Measurements from ENCODE around the gene SUFU. TPM values are rescaled to one million over a fixed set of nuclear protein-coding genes. Genes with fewer than 3 reads are reported as not detected.

Gene SUFU
- total and polyA plus RNA-seq, 2 of the 13 experiments (the other 11 are each of a cell fraction or from before 2014, with no cell fraction given): 2.9 to 5.5 TPM

DNA sequence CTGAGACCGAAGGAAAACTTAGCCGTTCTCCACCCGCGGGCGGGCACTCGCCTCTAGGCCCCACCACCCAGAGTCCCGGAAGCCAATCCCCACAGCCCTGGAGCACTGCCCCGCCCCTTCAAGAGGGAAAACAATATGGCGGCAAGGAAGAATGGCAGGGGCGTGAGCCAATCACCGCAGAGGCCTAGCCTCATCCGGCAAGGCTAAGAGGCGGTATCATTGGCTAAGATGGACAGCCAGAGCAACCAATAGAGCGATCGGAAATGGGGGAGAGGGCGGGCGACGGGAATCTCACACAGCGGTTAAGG, 1.8 kb upstream of the SUFU start (continued):
- TF ChIP-seq TAF15 (IDR thresholded peaks at IDR 0.05; ENCODE audit: low read depth, low read length, poor library complexity, severe bottlenecking): no peak
- TF ChIP-seq, protein P1, sequence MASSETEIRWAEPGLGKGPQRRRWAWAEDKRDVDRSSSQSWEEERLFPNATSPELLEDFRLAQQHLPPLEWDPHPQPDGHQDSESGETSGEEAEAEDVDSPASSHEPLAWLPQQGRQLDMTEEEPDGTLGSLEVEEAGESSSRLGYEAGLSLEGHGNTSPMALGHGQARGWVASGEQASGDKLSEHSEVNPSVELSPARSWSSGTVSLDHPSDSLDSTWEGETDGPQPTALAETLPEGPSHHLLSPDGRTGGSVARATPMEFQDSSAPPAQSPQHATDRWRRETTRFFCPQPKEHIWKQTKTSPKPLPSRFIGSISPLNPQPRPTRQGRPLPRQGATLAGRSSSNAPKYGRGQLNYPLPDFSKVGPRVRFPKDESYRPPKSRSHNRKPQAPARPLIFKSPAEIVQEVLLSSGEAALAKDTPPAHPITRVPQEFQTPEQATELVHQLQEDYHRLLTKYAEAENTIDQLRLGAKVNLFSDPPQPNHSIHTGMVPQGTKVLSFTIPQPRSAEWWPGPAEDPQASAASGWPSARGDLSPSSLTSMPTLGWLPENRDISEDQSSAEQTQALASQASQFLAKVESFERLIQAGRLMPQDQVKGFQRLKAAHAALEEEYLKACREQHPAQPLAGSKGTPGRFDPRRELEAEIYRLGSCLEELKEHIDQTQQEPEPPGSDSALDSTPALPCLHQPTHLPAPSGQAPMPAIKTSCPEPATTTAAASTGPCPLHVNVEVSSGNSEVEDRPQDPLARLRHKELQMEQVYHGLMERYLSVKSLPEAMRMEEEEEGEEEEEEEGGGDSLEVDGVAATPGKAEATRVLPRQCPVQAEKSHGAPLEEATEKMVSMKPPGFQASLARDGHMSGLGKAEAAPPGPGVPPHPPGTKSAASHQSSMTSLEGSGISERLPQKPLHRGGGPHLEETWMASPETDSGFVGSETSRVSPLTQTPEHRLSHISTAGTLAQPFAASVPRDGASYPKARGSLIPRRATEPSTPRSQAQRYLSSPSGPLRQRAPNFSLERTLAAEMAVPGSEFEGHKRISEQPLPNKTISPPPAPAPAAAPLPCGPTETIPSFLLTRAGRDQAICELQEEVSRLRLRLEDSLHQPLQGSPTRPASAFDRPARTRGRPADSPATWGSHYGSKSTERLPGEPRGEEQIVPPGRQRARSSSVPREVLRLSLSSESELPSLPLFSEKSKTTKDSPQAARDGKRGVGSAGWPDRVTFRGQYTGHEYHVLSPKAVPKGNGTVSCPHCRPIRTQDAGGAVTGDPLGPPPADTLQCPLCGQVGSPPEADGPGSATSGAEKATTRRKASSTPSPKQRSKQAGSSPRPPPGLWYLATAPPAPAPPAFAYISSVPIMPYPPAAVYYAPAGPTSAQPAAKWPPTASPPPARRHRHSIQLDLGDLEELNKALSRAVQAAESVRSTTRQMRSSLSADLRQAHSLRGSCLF (CRISPR knock-in tag; IDR thresholded peaks at IDR 0.05; ENCODE audit: borderline replicate concordance): no peak
- no peak for TF ChIP-seq TEAD3 (CRISPR knock-in tag; optimal IDR thresholded peaks at IDR 0.05; ENCODE audit: borderline replicate concordance)
- TF ChIP-seq ZNF431 (CRISPR knock-in tag; IDR thresholded peaks at IDR 0.05; ENCODE audit: borderline replicate concordance, low read depth): no peak
- TF ChIP-seq TOPORS (CRISPR knock-in tag; IDR thresholded peaks at IDR 0.05): no peak
- TF ChIP-seq, protein P2, sequence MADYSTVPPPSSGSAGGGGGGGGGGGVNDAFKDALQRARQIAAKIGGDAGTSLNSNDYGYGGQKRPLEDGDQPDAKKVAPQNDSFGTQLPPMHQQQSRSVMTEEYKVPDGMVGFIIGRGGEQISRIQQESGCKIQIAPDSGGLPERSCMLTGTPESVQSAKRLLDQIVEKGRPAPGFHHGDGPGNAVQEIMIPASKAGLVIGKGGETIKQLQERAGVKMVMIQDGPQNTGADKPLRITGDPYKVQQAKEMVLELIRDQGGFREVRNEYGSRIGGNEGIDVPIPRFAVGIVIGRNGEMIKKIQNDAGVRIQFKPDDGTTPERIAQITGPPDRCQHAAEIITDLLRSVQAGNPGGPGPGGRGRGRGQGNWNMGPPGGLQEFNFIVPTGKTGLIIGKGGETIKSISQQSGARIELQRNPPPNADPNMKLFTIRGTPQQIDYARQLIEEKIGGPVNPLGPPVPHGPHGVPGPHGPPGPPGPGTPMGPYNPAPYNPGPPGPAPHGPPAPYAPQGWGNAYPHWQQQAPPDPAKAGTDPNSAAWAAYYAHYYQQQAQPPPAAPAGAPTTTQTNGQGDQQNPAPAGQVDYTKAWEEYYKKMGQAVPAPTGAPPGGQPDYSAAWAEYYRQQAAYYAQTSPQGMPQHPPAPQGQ (CRISPR knock-in tag; IDR thresholded peaks at IDR 0.05; ENCODE audit: borderline replicate concordance): no peak
- no peak for TF ChIP-seq NCOA5 (CRISPR knock-in tag; IDR thresholded peaks at IDR 0.05)
- no peak for TF ChIP-seq KDM3A (CRISPR knock-in tag; IDR thresholded peaks at IDR 0.05; ENCODE audit: low read depth)
- TF ChIP-seq, protein P3, sequence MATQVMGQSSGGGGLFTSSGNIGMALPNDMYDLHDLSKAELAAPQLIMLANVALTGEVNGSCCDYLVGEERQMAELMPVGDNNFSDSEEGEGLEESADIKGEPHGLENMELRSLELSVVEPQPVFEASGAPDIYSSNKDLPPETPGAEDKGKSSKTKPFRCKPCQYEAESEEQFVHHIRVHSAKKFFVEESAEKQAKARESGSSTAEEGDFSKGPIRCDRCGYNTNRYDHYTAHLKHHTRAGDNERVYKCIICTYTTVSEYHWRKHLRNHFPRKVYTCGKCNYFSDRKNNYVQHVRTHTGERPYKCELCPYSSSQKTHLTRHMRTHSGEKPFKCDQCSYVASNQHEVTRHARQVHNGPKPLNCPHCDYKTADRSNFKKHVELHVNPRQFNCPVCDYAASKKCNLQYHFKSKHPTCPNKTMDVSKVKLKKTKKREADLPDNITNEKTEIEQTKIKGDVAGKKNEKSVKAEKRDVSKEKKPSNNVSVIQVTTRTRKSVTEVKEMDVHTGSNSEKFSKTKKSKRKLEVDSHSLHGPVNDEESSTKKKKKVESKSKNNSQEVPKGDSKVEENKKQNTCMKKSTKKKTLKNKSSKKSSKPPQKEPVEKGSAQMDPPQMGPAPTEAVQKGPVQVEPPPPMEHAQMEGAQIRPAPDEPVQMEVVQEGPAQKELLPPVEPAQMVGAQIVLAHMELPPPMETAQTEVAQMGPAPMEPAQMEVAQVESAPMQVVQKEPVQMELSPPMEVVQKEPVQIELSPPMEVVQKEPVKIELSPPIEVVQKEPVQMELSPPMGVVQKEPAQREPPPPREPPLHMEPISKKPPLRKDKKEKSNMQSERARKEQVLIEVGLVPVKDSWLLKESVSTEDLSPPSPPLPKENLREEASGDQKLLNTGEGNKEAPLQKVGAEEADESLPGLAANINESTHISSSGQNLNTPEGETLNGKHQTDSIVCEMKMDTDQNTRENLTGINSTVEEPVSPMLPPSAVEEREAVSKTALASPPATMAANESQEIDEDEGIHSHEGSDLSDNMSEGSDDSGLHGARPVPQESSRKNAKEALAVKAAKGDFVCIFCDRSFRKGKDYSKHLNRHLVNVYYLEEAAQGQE (IDR thresholded peaks at IDR 0.05; ENCODE audit: borderline replicate concordance in 1 of 2, low read depth in 1 of 2, low read length in 2 of 2): no peak
- no peak for TF ChIP-seq HNRNPK (IDR thresholded peaks at IDR 0.05; ENCODE audit: low read depth, low read length, poor library complexity, severe bottlenecking)
- TF ChIP-seq REXO4 (CRISPR knock-in tag; IDR thresholded peaks at IDR 0.05; ENCODE audit: borderline replicate concordance): no peak
- TF ChIP-seq POLR2AphosphoS5 (IDR thresholded peaks at IDR 0.05; ENCODE audit: low read depth, low read length): no peak
- TF ChIP-seq FOXA1 (IDR thresholded peaks at IDR 0.05): no peak
- TF ChIP-seq FOXA1 (CRISPR knock-in tag; IDR thresholded peaks at IDR 0.05): no peak
- TF ChIP-seq, protein P4, sequence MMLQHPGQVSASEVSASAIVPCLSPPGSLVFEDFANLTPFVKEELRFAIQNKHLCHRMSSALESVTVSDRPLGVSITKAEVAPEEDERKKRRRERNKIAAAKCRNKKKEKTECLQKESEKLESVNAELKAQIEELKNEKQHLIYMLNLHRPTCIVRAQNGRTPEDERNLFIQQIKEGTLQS (CRISPR knock-in tag; IDR thresholded peaks at IDR 0.05): no peak
- TF ChIP-seq NPAS2 (CRISPR knock-in tag; IDR thresholded peaks at IDR 0.05; ENCODE audit: borderline replicate concordance): no peak
- no peak for TF ChIP-seq IRX3 (CRISPR knock-in tag; IDR thresholded peaks at IDR 0.05; ENCODE audit: borderline replicate concordance, low read depth)
- TF ChIP-seq, protein P5, sequence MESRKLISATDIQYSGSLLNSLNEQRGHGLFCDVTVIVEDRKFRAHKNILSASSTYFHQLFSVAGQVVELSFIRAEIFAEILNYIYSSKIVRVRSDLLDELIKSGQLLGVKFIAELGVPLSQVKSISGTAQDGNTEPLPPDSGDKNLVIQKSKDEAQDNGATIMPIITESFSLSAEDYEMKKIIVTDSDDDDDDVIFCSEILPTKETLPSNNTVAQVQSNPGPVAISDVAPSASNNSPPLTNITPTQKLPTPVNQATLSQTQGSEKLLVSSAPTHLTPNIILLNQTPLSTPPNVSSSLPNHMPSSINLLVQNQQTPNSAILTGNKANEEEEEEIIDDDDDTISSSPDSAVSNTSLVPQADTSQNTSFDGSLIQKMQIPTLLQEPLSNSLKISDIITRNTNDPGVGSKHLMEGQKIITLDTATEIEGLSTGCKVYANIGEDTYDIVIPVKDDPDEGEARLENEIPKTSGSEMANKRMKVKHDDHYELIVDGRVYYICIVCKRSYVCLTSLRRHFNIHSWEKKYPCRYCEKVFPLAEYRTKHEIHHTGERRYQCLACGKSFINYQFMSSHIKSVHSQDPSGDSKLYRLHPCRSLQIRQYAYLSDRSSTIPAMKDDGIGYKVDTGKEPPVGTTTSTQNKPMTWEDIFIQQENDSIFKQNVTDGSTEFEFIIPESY (CRISPR knock-in tag; IDR thresholded peaks at IDR 0.05): no peak

Data from HepG2 (cell line).